Ascending aorta (tissue), 2 donors: ENCODE measurements around the gene TSPO2. TPM values are rescaled to one million over a fixed set of nuclear protein-coding genes. Genes with fewer than 3 reads are reported as not detected.

Source experiments
- DNase-seq, 2 donors: peaks; one replicate each; pipeline ENCODE4 v3.0.0-alpha.2; 2019; ENCODE audit warnings: low spot score in 2 of 2
- H3K27ac ChIP-seq, 2 donors: fragments of 200-600 bp; sonication (generic); one replicate each; pipeline ENCODE4 v1.5.1; 2016 to 2017; ENCODE audit warnings: mild to moderate bottlenecking in 1 of 2
- H3K27me3 ChIP-seq: fragments of 200-600 bp; sonication (generic); one replicate; pipeline ENCODE4 v1.5.1; 2017
- H3K36me3 ChIP-seq, 2 donors: fragments of 200-600 bp; sonication (generic); one replicate each; pipeline ENCODE4 v1.5.1; 2016
- H3K4me1 ChIP-seq, 2 donors: fragments of 200-600 bp; sonication (generic); one replicate each; pipeline ENCODE4 v1.5.1; 2016 to 2017; ENCODE audit warnings: mild to moderate bottlenecking in 1 of 2
- H3K4me3 ChIP-seq, 2 donors: fragments of 200-600 bp; sonication (generic); one replicate each; pipeline ENCODE4 v1.5.1; 2016 to 2017; ENCODE audit warnings: mild to moderate bottlenecking in 1 of 2
- H3K9me3 ChIP-seq, 2 donors: fragments of 200-600 bp; sonication (generic); one replicate each; pipeline ENCODE4 v1.5.1; 2016
- CTCF ChIP-seq, 3 experiments: fragments of 200-600 bp in 2 of 3; fragments of 450-650 bp in 1 of 3; sonication (generic) in 2 of 3; IDR thresholded peaks; one replicate each; pipeline ENCODE4 v1.5.1; 2016 to 2019; ENCODE audit warnings: antibody characterized with exemption in 3 of 3, mild to moderate bottlenecking in 1 of 3, moderate library complexity in 1 of 3
- intact Hi-C: fragments of 100-400 bp; cut with DNase I; formaldehyde crosslinking; loops from one replicate; pipeline ENCODE4 v1.15.1; 2023
- total RNA-seq: library from RNA; depleted of rRNA; stranded (reverse); fragments of >200 nt; gene quantifications from one replicate; pipeline ENCODE4 v1.1.0, GENCODE V29; 2016

The TSPO2 gene
- total RNA-seq, 1 donor from 2014 or later: not detected

GRCh38 chr6:41090841-41091761, 48.8 kb downstream of the TSPO2 start:
- no peaks in the 10 kb centered on the region for H3K9me3 ChIP-seq
- H3K4me3 ChIP-seq: no peak overlapping the region
- no peak overlapping the region for H3K27ac ChIP-seq
- peaks cover 54 to 75% of the 10 kb centered on the region in 2 donors for H3K36me3 ChIP-seq
- TF ChIP-seq CTCF (IDR thresholded peaks at IDR 0.05): no peak
- intact Hi-C loops: no loop called here
- H3K4me1 ChIP-seq: no peaks in the 10 kb centered on the region
- H3K27me3 ChIP-seq: no peaks in the 10 kb centered on the region
- no peak for DNase-seq

GRCh38 chr6:41092421-41093140, 50.3 kb downstream of the TSPO2 start:
- TF ChIP-seq CTCF (IDR thresholded peaks at IDR 0.05): no peak
- no peaks in the 10 kb centered on the region for H3K4me1 ChIP-seq
- H3K9me3 ChIP-seq: no peaks in the 10 kb centered on the region
- intact Hi-C loops: no loop called here
- no peak overlapping the region for H3K4me3 ChIP-seq
- H3K36me3 ChIP-seq: peaks cover 60 to 88% of the 10 kb centered on the region in 2 donors
- no peak for DNase-seq
- no peaks in the 10 kb centered on the region for H3K27me3 ChIP-seq
- no peak overlapping the region for H3K27ac ChIP-seq

GRCh38 chr6:41093729-41094128, 51.5 kb downstream of the TSPO2 start:
- peaks cover 61 to 93% of the 10 kb centered on the region in 2 donors for H3K36me3 ChIP-seq
- DNase-seq: no peak
- H3K4me1 ChIP-seq: peaks cover 0 to 3% of the 10 kb centered on the region in 2 donors
- intact Hi-C loops: no loop called here
- H3K4me3 ChIP-seq: no peak overlapping the region
- no peak overlapping the region for H3K27ac ChIP-seq
- no peaks in the 10 kb centered on the region for H3K27me3 ChIP-seq
- no peaks in the 10 kb centered on the region for H3K9me3 ChIP-seq
- no peak for TF ChIP-seq CTCF (IDR thresholded peaks at IDR 0.05)

Other genes with a start within 250 kb of the TSPO2 start
- 0.53 TPM for gene UNC5CL, start 3.2 kb upstream of the TSPO2 start, total RNA-seq
- gene APOBEC2, start 10.7 kb downstream of the TSPO2 start, total RNA-seq: not detected
- not detected for gene OARD1, start 29.9 kb downstream of the TSPO2 start, total RNA-seq
- gene NFYA, start 30.5 kb downstream of the TSPO2 start, total RNA-seq: 10.4 TPM
- gene TREML1, start 111.9 kb downstream of the TSPO2 start, total RNA-seq: not detected
- gene TREM2, start 120.6 kb downstream of the TSPO2 start, total RNA-seq: 0.43 TPM
- gene TREML2, start 158.7 kb downstream of the TSPO2 start, total RNA-seq: not detected
- gene TREML4, start 185.9 kb downstream of the TSPO2 start, total RNA-seq: not detected
- gene TREM1, start 244.2 kb downstream of the TSPO2 start, total RNA-seq: not detected